Astrocyte of the cerebellum (primary cell): ENCODE measurements around the gene MET.

Experiments
- DNase-seq: peaks from one replicate; pipeline ENCODE4 v3.0.0-alpha.2; 2011; ENCODE audit warnings: low read depth
- H3K4me3 ChIP-seq: 2 replicates; pipeline ENCODE4 v1.5.1; 2011; ENCODE audit warnings: mild to moderate bottlenecking, low read depth, low read length, moderate library complexity
- in situ Hi-C: cut with HindIII; loops from 2 replicates; pipeline ENCODE4 v1.10.0; 2017; ENCODE audit warnings: low sequenced_read_pairs
- TF ChIP-seq, protein P1 (sequence below): IDR thresholded peaks from 2 replicates; pipeline ENCODE4 v1.5.1; 2012; ENCODE audit warnings: low read length, low read depth, moderate library complexity, mild to moderate bottlenecking; ENCODE audit errors: missing control alignments

MET gene

DNA sequence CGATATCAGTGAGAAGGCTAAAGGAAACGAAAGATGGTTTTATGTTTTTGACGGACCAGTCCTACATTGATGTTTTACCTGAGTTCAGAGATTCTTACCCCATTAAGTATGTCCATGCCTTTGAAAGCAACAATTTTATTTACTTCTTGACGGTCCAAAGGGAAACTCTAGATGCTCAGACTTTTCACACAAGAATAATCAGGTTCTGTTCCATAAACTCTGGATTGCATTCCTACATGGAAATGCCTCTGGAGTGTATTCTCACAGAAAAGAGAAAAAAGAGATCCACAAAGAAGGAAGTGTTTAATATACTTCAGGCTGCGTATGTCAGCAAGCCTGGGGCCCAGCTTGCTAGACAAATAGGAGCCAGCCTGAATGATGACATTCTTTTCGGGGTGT lies 27.7 kb downstream of the MET start:
- in situ Hi-C loops = no loop called here
- TF ChIP-seq, protein P1, sequence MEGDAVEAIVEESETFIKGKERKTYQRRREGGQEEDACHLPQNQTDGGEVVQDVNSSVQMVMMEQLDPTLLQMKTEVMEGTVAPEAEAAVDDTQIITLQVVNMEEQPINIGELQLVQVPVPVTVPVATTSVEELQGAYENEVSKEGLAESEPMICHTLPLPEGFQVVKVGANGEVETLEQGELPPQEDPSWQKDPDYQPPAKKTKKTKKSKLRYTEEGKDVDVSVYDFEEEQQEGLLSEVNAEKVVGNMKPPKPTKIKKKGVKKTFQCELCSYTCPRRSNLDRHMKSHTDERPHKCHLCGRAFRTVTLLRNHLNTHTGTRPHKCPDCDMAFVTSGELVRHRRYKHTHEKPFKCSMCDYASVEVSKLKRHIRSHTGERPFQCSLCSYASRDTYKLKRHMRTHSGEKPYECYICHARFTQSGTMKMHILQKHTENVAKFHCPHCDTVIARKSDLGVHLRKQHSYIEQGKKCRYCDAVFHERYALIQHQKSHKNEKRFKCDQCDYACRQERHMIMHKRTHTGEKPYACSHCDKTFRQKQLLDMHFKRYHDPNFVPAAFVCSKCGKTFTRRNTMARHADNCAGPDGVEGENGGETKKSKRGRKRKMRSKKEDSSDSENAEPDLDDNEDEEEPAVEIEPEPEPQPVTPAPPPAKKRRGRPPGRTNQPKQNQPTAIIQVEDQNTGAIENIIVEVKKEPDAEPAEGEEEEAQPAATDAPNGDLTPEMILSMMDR = no peak
- no peak for DNase-seq
- H3K4me3 ChIP-seq = no peak overlapping the region

GRCh38 chr7:116702046-116702785 lies 30.2 kb downstream of the MET start:
- DNase-seq = peak; percentile 72
- H3K4me3 ChIP-seq = no peak overlapping the region
- in situ Hi-C loops = no loop called here
- TF ChIP-seq, protein P1 = no peak

DNA sequence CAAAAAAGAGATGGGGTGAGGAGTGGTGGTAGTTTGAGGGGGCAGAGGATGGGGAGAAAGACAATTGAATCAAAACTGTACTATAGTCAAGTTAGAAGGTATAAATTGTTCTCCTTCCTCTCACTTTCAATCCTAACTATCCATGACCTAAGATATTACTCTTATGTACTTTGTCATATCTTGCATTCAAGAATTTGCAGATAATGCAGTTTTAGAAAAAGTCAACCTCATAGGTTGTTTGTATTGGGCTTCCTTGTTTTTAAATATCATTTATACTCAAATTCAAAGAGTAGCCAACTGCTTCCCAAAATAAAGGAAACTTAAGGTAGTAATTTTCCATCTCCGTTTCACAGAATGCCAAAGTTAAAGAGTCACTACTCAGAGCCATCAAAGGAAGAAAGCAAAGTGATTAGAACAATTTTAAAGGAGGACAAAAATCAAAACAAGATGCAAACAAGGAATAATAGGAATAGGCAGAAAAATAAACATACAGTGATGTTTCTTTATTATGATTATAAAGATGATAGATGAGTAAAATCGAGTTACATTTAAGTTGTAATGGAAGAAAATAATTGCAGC lies 32.7 kb downstream of the MET start:
- H3K4me3 ChIP-seq = no peak overlapping the region
- TF ChIP-seq, protein P1 = no peak
- in situ Hi-C loops = no loop called here
- no peak for DNase-seq

GRCh38 chr7:116705419-116705818 lies 33.4 kb downstream of the MET start:
- in situ Hi-C loops = no loop called here
- TF ChIP-seq, protein P1 = no peak
- DNase-seq = no peak
- no peak overlapping the region for H3K4me3 ChIP-seq

DNA sequence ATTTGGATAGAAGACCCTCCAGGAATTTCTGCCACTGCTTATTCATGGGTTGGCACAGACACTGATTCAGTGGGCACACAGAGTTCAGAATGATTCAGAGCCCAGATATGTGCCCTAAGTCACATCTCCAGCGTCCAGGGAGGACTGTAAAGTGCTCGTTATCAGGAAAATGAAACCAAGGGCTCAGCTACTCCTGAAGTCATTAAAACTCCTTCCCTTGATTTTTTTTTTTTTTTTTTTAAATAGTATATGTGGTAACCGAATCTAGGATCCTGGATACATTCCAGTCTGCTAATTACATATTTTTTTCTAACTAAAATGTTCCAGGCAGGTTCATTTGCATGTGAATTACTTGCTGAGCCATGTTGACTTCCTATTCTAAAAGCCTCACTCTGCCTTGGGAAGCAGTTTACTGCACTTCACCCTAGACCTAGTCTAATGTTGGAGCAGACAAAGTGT lies 34.7 kb downstream of the MET start:
- no peak for DNase-seq

GRCh38 chr7:116707289-116707688 lies 35.3 kb downstream of the MET start:
- no peak for DNase-seq
- TF ChIP-seq, protein P1 = no peak
- no peak overlapping the region for H3K4me3 ChIP-seq
- in situ Hi-C loops = no loop called here

More for the DNA sequence above, 34.7 kb downstream of the MET start:
- in situ Hi-C loops = no loop called here
- TF ChIP-seq, protein P1 = no peak
- H3K4me3 ChIP-seq = peak overlapping the region; percentile 27
